A549 (cell line): ENCODE results near the gene QRICH1. TPM values are rescaled to one million over a fixed set of nuclear protein-coding genes. Genes with fewer than 3 reads are reported as not detected.

Experiments used
- ATAC-seq, 2 experiments: fragments of 200-7000 bp in 1 of 2; fragments of >200 bp in 1 of 2; cut with Nextera tagmentation in 1 of 2; cut with Tn5 transposase in 1 of 2; 3 replicates each; pipeline versions ENCODE4 v1.8.0 to v1.9.1; 2018 to 2020; ENCODE audit warnings: mild to moderate bottlenecking in 1 of 2, moderate library complexity in 1 of 2
- CTCF ChIA-PET: fragments of 300-600 bp; sonication (Branson Sonifier 250); formaldehyde crosslinking; extraction: SDS; loops from one replicate; lab custom pipeline; 2021; ENCODE audit warnings: antibody characterized with exemption, inconsistent platforms; lab: Yijun Ruan, JAX
- POLR2A ChIA-PET: fragments of 350-600 bp; formaldehyde crosslinking; extraction: SDS; loops from one replicate; lab custom pipeline; 2021; ENCODE audit warnings: antibody characterized with exemption, inconsistent platforms; lab: Yijun Ruan, JAX
- DNase-seq, 2 experiments: peaks; one replicate each; pipeline versions ENCODE4 v3.0.0 to v3.0.0-alpha.2; 2011 to 2016; ENCODE audit warnings: low read depth in 1 of 2, low spot score in 1 of 2
- FAIRE-seq: peaks from 2 replicates; lab custom pipeline; 2011; peaks lifted over from hg19 to GRCh38; lab: Jason Lieb, UNC
- H3K27ac ChIP-seq, 2 experiments: fragments of >200 bp; sonication (Bioruptor Twin); formaldehyde crosslinking; 3 replicates each; pipeline ENCODE4 v1.5.1; 2016 to 2017
- H3K4me1 ChIP-seq: fragments of >200 bp; sonication (Bioruptor Twin); formaldehyde crosslinking; 3 replicates; pipeline ENCODE4 v1.6.1; 2016
- H3K4me2 ChIP-seq: fragments of >200 bp; sonication (Bioruptor Twin); formaldehyde crosslinking; 3 replicates; pipeline ENCODE4 v1.6.1; 2016
- H3K4me3 ChIP-seq: fragments of >200 bp; sonication (Bioruptor Twin); formaldehyde crosslinking; 3 replicates; pipeline ENCODE4 v1.5.1; 2016
- H3K9me3 ChIP-seq: fragments of >200 bp; sonication (Bioruptor Twin); formaldehyde crosslinking; 3 replicates; pipeline ENCODE4 v1.6.1; 2016
- BCL3 ChIP-seq: fragments of >200 bp; sonication (Bioruptor Twin); formaldehyde crosslinking; IDR thresholded peaks from 3 replicates; pipeline ENCODE4 v1.6.1; 2016
- CBX2 ChIP-seq: fragments of 200-600 bp; sonication (generic); IDR thresholded peaks from 2 replicates; pipeline ENCODE4 v1.6.1; 2016; ENCODE audit warnings: low read depth, mild to moderate bottlenecking, borderline replicate concordance
- CHD4 ChIP-seq: fragments of 200-600 bp; sonication (generic); IDR thresholded peaks from 2 replicates; pipeline ENCODE4 v1.6.1; 2016; ENCODE audit warnings: antibody characterized with exemption, mild to moderate bottlenecking, borderline replicate concordance
- EHF ChIP-seq: fragments of 250-450 bp; sonication (Bioruptor Pico); IDR thresholded peaks from 2 replicates; pipeline ENCODE4 v1.5.0; 2020; ENCODE audit warnings: mild to moderate bottlenecking
- ESRRA ChIP-seq: fragments of 150-350 bp; IDR thresholded peaks from 2 replicates; pipeline ENCODE4 v1.6.1; 2014; ENCODE audit warnings: mild to moderate bottlenecking, low read length, borderline replicate concordance
- FOSB ChIP-seq: fragments of 250-450 bp; sonication (Bioruptor Pico); IDR thresholded peaks from 2 replicates; pipeline ENCODE4 v1.5.0; 2020; ENCODE audit warnings: mild to moderate bottlenecking, moderate library complexity
- HES2 ChIP-seq: fragments of >200 bp; sonication (Bioruptor Twin); formaldehyde crosslinking; IDR thresholded peaks from 2 replicates; pipeline ENCODE4 v1.6.1; 2016
- HMGXB4 ChIP-seq: fragments of 250-450 bp; sonication (Bioruptor Pico); IDR thresholded peaks from 2 replicates; pipeline ENCODE4 v1.5.0; 2021; ENCODE audit warnings: mild to moderate bottlenecking, moderate library complexity, borderline replicate concordance
- HOXA7 ChIP-seq: fragments of 250-450 bp; sonication (Bioruptor Pico); IDR thresholded peaks from 2 replicates; pipeline ENCODE4 v1.5.0; 2020; ENCODE audit warnings: mild to moderate bottlenecking, moderate library complexity
- JUNB ChIP-seq: fragments of >200 bp; sonication (Bioruptor Twin); formaldehyde crosslinking; IDR thresholded peaks from 2 replicates; pipeline ENCODE4 v1.6.1; 2016
- KDM5A ChIP-seq: fragments of 200-600 bp; sonication (generic); IDR thresholded peaks from 2 replicates; pipeline ENCODE4 v1.6.1; 2016; ENCODE audit warnings: antibody characterized with exemption, mild to moderate bottlenecking
- MAX ChIP-seq: IDR thresholded peaks from 2 replicates; pipeline ENCODE4 v1.6.1; 2012
- PBX3 ChIP-seq: IDR thresholded peaks from 2 replicates; pipeline ENCODE4 v1.6.1; 2012
- PHF8 ChIP-seq: fragments of 200-600 bp; sonication (generic); IDR thresholded peaks from 2 replicates; pipeline ENCODE4 v1.6.1; 2016; ENCODE audit warnings: low read depth, mild to moderate bottlenecking, antibody characterized with exemption, moderate library complexity, borderline replicate concordance
- POLR2A ChIP-seq: IDR thresholded peaks from 2 replicates; pipeline ENCODE4 v1.6.1; 2012; ENCODE audit warnings: mild to moderate bottlenecking, low read length
- RAD21 ChIP-seq, 2 experiments: fragments of >200 bp in 1 of 2; sonication (Bioruptor Twin) in 1 of 2; formaldehyde crosslinking in 1 of 2; IDR thresholded peaks in 1 of 2; conservative IDR thresholded peaks in 1 of 2; 2 replicates in 1 of 2; 3 replicates in 1 of 2; pipeline ENCODE4 v1.6.1; 2012 to 2018; ENCODE audit warnings: inconsistent platforms in 1 of 2
- RNF2 ChIP-seq: fragments of 200-600 bp; sonication (generic); IDR thresholded peaks from 2 replicates; pipeline ENCODE4 v1.6.1; 2016; ENCODE audit warnings: low read depth, mild to moderate bottlenecking, antibody characterized with exemption, moderate library complexity, borderline replicate concordance
- ZFP36 ChIP-seq: fragments of 450-650 bp; IDR thresholded peaks from 2 replicates; pipeline ENCODE4 v1.6.1; 2014; ENCODE audit warnings: borderline replicate concordance; ENCODE audit not compliant: partially characterized antibody
- ZSCAN20 ChIP-seq: fragments of 250-450 bp; sonication (Bioruptor Pico); IDR thresholded peaks from 2 replicates; pipeline ENCODE4 v1.8.0; 2022; ENCODE audit warnings: mild to moderate bottlenecking, moderate library complexity
- WGBS: methylation state at CpG from one replicate; pipeline ENCODE4 v1.1.6; 2017; ENCODE audit errors: missing lambda C conversion rate; 5-methylcytosine and 5-hydroxymethylcytosine counted together
- polyA plus RNA-seq, 4 experiments: library from polyadenylated mRNA; depleted of rRNA in 3 of 4; stranded (reverse); fragments of >200 nt; fragmentation: RNase III in 1 of 4; extraction: RNeasy Plus Mini Kit Qiagen cat#74134 plus additional on column Dnase treatment in 1 of 4; gene quantifications; 2 replicates in 3 of 4; 3 replicates in 1 of 4; pipeline ENCODE4 v1.2.3, GENCODE V29; 2011 to 2017
- TF ChIP-seq, protein P1 (sequence below): fragments of 200-600 bp; sonication (generic); IDR thresholded peaks from 2 replicates; pipeline ENCODE4 v1.6.1; 2016; ENCODE audit warnings: antibody characterized with exemption, mild to moderate bottlenecking, moderate library complexity

The QRICH1 gene
- polyA plus RNA-seq, 2 of the 4 experiments (the other 2 are of a cell fraction) = 47.9 to 53.8 TPM

DNA sequence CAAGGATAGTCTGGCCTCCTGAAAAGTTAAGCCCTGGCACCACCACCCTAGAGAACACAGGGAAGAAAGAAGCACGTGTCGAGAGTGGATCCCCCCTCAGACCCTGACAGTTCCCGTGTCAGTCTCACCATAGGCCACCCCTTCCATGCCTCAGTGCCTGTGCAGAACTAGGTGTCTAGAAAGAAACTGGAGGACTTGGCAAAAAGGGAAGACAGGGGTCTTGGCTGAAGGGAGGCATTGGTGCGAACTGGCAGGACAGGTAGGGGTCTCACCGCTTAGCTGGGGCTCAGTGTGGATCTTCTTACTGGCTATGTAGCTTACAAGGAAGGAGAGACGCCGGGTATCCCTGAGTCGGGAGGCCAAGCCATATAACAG is 10.2 kb upstream of the QRICH1 start:
- Histone ChIP-seq H3K4me1 (peaks cover 6% of the 10 kb centered on the region; the same call in 1 of the 3 replicates), H3K4me3 (peak overlapping the region; percentile 71), H3K4me2 (peak overlapping the region; percentile 93), H3K9me3 (no peaks in the 10 kb centered on the region), H3K27ac (peak overlapping the region; percentile 88 to 95)
- CTCF ChIA-PET = no interaction called here
- POLR2A ChIA-PET = interaction anchor here (1.0 to 1.3 kb wide), 2 partner anchors 10 to 17 kb away, joined by 4 to 6 read pairs; partner anchors contain the start of genes QRICH1 and USP19
- 7% methylated on average over 8 of the region's 8 CpGs for WGBS
- peak in 1 of 2 experiments; percentile 3; a peak in 3 of 6 replicates for ATAC-seq
- no peak for DNase-seq
- TF ChIP-seq CBX2 (no peak), KDM5A (no peak), RAD21 (conservative IDR thresholded peaks at IDR 0.05 in 1 of 2, IDR thresholded peaks at IDR 0.05 in 1 of 2) (no peak), ZSCAN20 (CRISPR knock-in tag) (no peak), FOSB (CRISPR knock-in tag) (no peak), PHF8 (no peak), BCL3 (no peak), CHD4 (no peak), ZFP36 (no peak), POLR2A (no peak), HOXA7 (CRISPR knock-in tag) (no peak), EHF (no peak), HMGXB4 (CRISPR knock-in tag) (no peak), RNF2 (no peak), MAX (no peak), ESRRA (no peak), PBX3 (no peak), JUNB (no peak), HES2 (no peak)
- TF ChIP-seq, protein P1, sequence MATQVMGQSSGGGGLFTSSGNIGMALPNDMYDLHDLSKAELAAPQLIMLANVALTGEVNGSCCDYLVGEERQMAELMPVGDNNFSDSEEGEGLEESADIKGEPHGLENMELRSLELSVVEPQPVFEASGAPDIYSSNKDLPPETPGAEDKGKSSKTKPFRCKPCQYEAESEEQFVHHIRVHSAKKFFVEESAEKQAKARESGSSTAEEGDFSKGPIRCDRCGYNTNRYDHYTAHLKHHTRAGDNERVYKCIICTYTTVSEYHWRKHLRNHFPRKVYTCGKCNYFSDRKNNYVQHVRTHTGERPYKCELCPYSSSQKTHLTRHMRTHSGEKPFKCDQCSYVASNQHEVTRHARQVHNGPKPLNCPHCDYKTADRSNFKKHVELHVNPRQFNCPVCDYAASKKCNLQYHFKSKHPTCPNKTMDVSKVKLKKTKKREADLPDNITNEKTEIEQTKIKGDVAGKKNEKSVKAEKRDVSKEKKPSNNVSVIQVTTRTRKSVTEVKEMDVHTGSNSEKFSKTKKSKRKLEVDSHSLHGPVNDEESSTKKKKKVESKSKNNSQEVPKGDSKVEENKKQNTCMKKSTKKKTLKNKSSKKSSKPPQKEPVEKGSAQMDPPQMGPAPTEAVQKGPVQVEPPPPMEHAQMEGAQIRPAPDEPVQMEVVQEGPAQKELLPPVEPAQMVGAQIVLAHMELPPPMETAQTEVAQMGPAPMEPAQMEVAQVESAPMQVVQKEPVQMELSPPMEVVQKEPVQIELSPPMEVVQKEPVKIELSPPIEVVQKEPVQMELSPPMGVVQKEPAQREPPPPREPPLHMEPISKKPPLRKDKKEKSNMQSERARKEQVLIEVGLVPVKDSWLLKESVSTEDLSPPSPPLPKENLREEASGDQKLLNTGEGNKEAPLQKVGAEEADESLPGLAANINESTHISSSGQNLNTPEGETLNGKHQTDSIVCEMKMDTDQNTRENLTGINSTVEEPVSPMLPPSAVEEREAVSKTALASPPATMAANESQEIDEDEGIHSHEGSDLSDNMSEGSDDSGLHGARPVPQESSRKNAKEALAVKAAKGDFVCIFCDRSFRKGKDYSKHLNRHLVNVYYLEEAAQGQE = no peak
- no peak for FAIRE-seq
